ENCODE results near the gene MSX1. TPM values are rescaled to one million over a fixed set of nuclear protein-coding genes. Genes with fewer than 3 reads are reported as not detected.
A peak's percentile ranks its signal among the peaks of the same experiment; 100 is the strongest.

MSX1 gene
- polyA plus RNA-seq, 1 donor (not counting 4 experiments of a cell fraction or from before 2014, with no cell fraction given): not detected

GRCh38 chr4:4888695-4889094, 29.2 kb downstream of the MSX1 start:
- Histone ChIP-seq H3K4me3 (ENCODE audit: control insufficient read depth in 2 of 3, extremely low read depth in 1 of 3, insufficient read depth in 2 of 3, low read depth in 1 of 3, low read length in 3 of 3) (no peak overlapping the region), H3K79me2 (ENCODE audit: control insufficient read depth, insufficient read depth, low read length) (no peaks in the 10 kb centered on the region), H3K27me3 (ENCODE audit: control insufficient read depth, extremely low read depth, insufficient read depth, low read length) (peaks cover 5% of the 10 kb centered on the region), H3K27ac (ENCODE audit: control insufficient read depth, insufficient read depth, low read length) (no peak overlapping the region), H3K9me3 (ENCODE audit: control insufficient read depth, low read depth, low read length) (no peaks in the 10 kb centered on the region), H3K36me3 (ENCODE audit: control insufficient read depth in 2 of 2, extremely low read depth in 1 of 2, insufficient read depth in 2 of 2, low read length in 2 of 2) (no peaks in the 10 kb centered on the region), H4K20me1 (ENCODE audit: control insufficient read depth, extremely low read depth, insufficient read depth, low read length) (no peaks in the 10 kb centered on the region), H3K9ac (ENCODE audit: control insufficient read depth, extremely low read depth, insufficient read depth, low read length) (no peak overlapping the region), H2AFZ (ENCODE audit: control insufficient read depth, low read length) (no peak overlapping the region), H3K9me1 (ENCODE audit: control insufficient read depth, extremely low read depth, insufficient read depth, low read length) (no peaks in the 10 kb centered on the region), H3K4me1 (ENCODE audit: control insufficient read depth, extremely low read depth, insufficient read depth, low read length) (no peaks in the 10 kb centered on the region), H3K4me2 (ENCODE audit: control insufficient read depth, extremely low read depth, insufficient read depth, low read depth, low read length) (no peak overlapping the region)
- FAIRE-seq (no peak), DNase-seq (ENCODE audit: low read depth, low spot score) (no peak)
- TF ChIP-seq EZH2 (IDR thresholded peaks at IDR 0.05; ENCODE audit: low read length): no peak
- TF ChIP-seq CTCF (optimal IDR thresholded peaks at IDR 0.05 in 1 of 3, IDR thresholded peaks at IDR 0.05 in 1 of 3, conservative IDR thresholded peaks at IDR 0.05 in 1 of 3; ENCODE audit: extremely low read depth in 1 of 3, insufficient read depth in 2 of 3, low read length in 3 of 3): peak in 2 of 3 experiments; percentile 7 to 10
- dilution Hi-C loops (cut with MboI; ENCODE audit: extremely low pct_ligation_motif_present, low sequenced_read_pairs): no loop called here

- no peaks in the 10 kb centered on the region for H4K20me1 ChIP-seq (ENCODE audit: control insufficient read depth, extremely low read depth, insufficient read depth, low read length)
- no peaks in the 10 kb centered on the region for H3K36me3 ChIP-seq (ENCODE audit: control insufficient read depth in 2 of 2, extremely low read depth in 1 of 2, insufficient read depth in 2 of 2, low read length in 2 of 2)
- H3K27ac ChIP-seq (ENCODE audit: control insufficient read depth, insufficient read depth, low read length): no peak overlapping the region
- H3K9me3 ChIP-seq (ENCODE audit: control insufficient read depth, low read depth, low read length): no peaks in the 10 kb centered on the region
- TF ChIP-seq EZH2 (IDR thresholded peaks at IDR 0.05; ENCODE audit: low read length): no peak
- dilution Hi-C loops (cut with MboI; ENCODE audit: extremely low pct_ligation_motif_present, low sequenced_read_pairs): no loop called here
- no peaks in the 10 kb centered on the region for H3K79me2 ChIP-seq (ENCODE audit: control insufficient read depth, insufficient read depth, low read length)
- H3K4me3 ChIP-seq (ENCODE audit: control insufficient read depth in 2 of 3, extremely low read depth in 1 of 3, insufficient read depth in 2 of 3, low read depth in 1 of 3, low read length in 3 of 3): no peak overlapping the region
- H3K4me2 ChIP-seq (ENCODE audit: control insufficient read depth, extremely low read depth, insufficient read depth, low read depth, low read length): no peak overlapping the region
- H3K9ac ChIP-seq (ENCODE audit: control insufficient read depth, extremely low read depth, insufficient read depth, low read length): no peak overlapping the region
- peaks cover 5% of the 10 kb centered on the region for H3K27me3 ChIP-seq (ENCODE audit: control insufficient read depth, extremely low read depth, insufficient read depth, low read length)
- H3K9me1 ChIP-seq (ENCODE audit: control insufficient read depth, extremely low read depth, insufficient read depth, low read length): no peaks in the 10 kb centered on the region
- H2AFZ ChIP-seq (ENCODE audit: control insufficient read depth, low read length): no peak overlapping the region
- FAIRE-seq: no peak
- no peak for DNase-seq (ENCODE audit: low read depth, low spot score)
- H3K4me1 ChIP-seq (ENCODE audit: control insufficient read depth, extremely low read depth, insufficient read depth, low read length): no peaks in the 10 kb centered on the region
Measured at GRCh38 chr4:4889781-4890180, 30.3 kb downstream of the MSX1 start.

- Histone ChIP-seq H3K9me3 (ENCODE audit: control insufficient read depth, low read depth, low read length) (no peaks in the 10 kb centered on the region), H3K4me3 (ENCODE audit: control insufficient read depth in 2 of 3, extremely low read depth in 1 of 3, insufficient read depth in 2 of 3, low read depth in 1 of 3, low read length in 3 of 3) (no peak overlapping the region), H3K27ac (ENCODE audit: control insufficient read depth, insufficient read depth, low read length) (no peak overlapping the region), H3K36me3 (ENCODE audit: control insufficient read depth in 2 of 2, extremely low read depth in 1 of 2, insufficient read depth in 2 of 2, low read length in 2 of 2) (no peaks in the 10 kb centered on the region), H3K27me3 (ENCODE audit: control insufficient read depth, extremely low read depth, insufficient read depth, low read length) (peaks cover 5% of the 10 kb centered on the region), H3K4me1 (ENCODE audit: control insufficient read depth, extremely low read depth, insufficient read depth, low read length) (no peaks in the 10 kb centered on the region), H3K4me2 (ENCODE audit: control insufficient read depth, extremely low read depth, insufficient read depth, low read depth, low read length) (no peak overlapping the region), H4K20me1 (ENCODE audit: control insufficient read depth, extremely low read depth, insufficient read depth, low read length) (no peaks in the 10 kb centered on the region), H3K9ac (ENCODE audit: control insufficient read depth, extremely low read depth, insufficient read depth, low read length) (no peak overlapping the region), H3K79me2 (ENCODE audit: control insufficient read depth, insufficient read depth, low read length) (no peaks in the 10 kb centered on the region), H2AFZ (ENCODE audit: control insufficient read depth, low read length) (no peak overlapping the region), H3K9me1 (ENCODE audit: control insufficient read depth, extremely low read depth, insufficient read depth, low read length) (no peaks in the 10 kb centered on the region)
- TF ChIP-seq EZH2 (IDR thresholded peaks at IDR 0.05; ENCODE audit: low read length): no peak
- no peak for TF ChIP-seq CTCF (optimal IDR thresholded peaks at IDR 0.05 in 1 of 3, IDR thresholded peaks at IDR 0.05 in 1 of 3, conservative IDR thresholded peaks at IDR 0.05 in 1 of 3; ENCODE audit: extremely low read depth in 1 of 3, insufficient read depth in 2 of 3, low read length in 3 of 3)
- dilution Hi-C loops (cut with MboI; ENCODE audit: extremely low pct_ligation_motif_present, low sequenced_read_pairs): no loop called here
- FAIRE-seq (no peak), DNase-seq (ENCODE audit: low read depth, low spot score) (no peak)
Measured at GRCh38 chr4:4890574-4891255, 31.2 kb downstream of the MSX1 start.
